Kidney (tissue), 14 donors: ENCODE measurements around the gene CCT3. TPM values are rescaled to one million over a fixed set of nuclear protein-coding genes. Genes with fewer than 3 reads are reported as not detected.

Experiments
- DNase-seq, 5 donors: peaks; one replicate each; pipeline ENCODE4 v3.0.0-alpha.2; 2013 to 2020
- FAIRE-seq: peaks from 2 replicates; lab custom pipeline; 2012; peaks lifted over from hg19 to GRCh38; lab: Jason Lieb, UNC
- H3K27ac ChIP-seq, 2 donors: one replicate each; pipeline ENCODE4 v1.7.0; 2013; ENCODE audit warnings: low read depth in 2 of 2, low read length in 2 of 2, inconsistent platforms in 1 of 2
- H3K27me3 ChIP-seq: one replicate; pipeline ENCODE4 v1.7.1; 2013; ENCODE audit warnings: low read length, inconsistent platforms; ENCODE audit not compliant: control insufficient read depth, insufficient read depth
- H3K36me3 ChIP-seq, 3 donors: one replicate each; pipeline versions ENCODE4 v1.7.0 to v1.7.1; 2013; ENCODE audit warnings: low read length in 3 of 3, control low read depth in 1 of 3, inconsistent platforms in 1 of 3; ENCODE audit not compliant: insufficient read depth in 3 of 3, control insufficient read depth in 2 of 3
- H3K4me1 ChIP-seq, 3 donors: one replicate each; pipeline versions ENCODE4 v1.7.0 to v1.7.1; 2013; ENCODE audit warnings: low read length in 3 of 3, inconsistent platforms in 1 of 3, low read depth in 1 of 3; ENCODE audit not compliant: control insufficient read depth in 2 of 3, insufficient read depth in 2 of 3
- H3K4me3 ChIP-seq, 3 donors: one replicate each; pipeline versions ENCODE4 v1.7.0 to v1.8.1; 2013; ENCODE audit warnings: low read length in 3 of 3, control low read depth in 1 of 3, inconsistent platforms in 1 of 3
- H3K9ac ChIP-seq, 3 donors: one replicate each; pipeline versions ENCODE4 v1.7.0 to v1.7.1; 2013; ENCODE audit warnings: low read length in 3 of 3, control low read depth in 1 of 3, inconsistent platforms in 1 of 3
- H3K9me3 ChIP-seq, 3 donors: one replicate each; pipeline versions ENCODE4 v1.7.0 to v1.7.1; 2013; ENCODE audit warnings: low read length in 3 of 3, control low read depth in 1 of 3, inconsistent platforms in 1 of 3; ENCODE audit not compliant: control insufficient read depth in 2 of 3, insufficient read depth in 1 of 3
- intact Hi-C: fragments of 100-400 bp; cut with DNase I; formaldehyde crosslinking; loops from one replicate; pipeline ENCODE4 v1.11.1; 2022
- polyA plus RNA-seq: library from polyadenylated mRNA; stranded (reverse); fragments of 350-450 nt; fragmentation: Illumina TruSeq; extraction: RNeasy Lipid Tissue Mini Kit (QIAGEN cat#74804); gene quantifications from one replicate; pipeline ENCODE4 v1.2.3, GENCODE V29; 2014; ENCODE audit warnings: low read depth, low replicate concordance; ENCODE audit not compliant: insufficient read depth
- total RNA-seq: library from RNA; stranded (reverse); fragmentation: NEBNext Ultra II Directional; extraction: Animal tissue kit (Norgen Biotek cat#: 25700); gene quantifications from one replicate; pipeline ENCODE4 v1.2.1, GENCODE V29; 2021
- TF ChIP-seq, protein P1 (sequence below): IDR thresholded peaks from 3 replicates; pipeline ENCODE4 v1.5.1; 2012; ENCODE audit warnings: mild to moderate bottlenecking, moderate library complexity, borderline replicate concordance; ENCODE audit not compliant: insufficient read depth; ENCODE audit errors: extremely low read depth
- donor health status: control.
- donor health status: control.
- donor health status: control.
- donor health status: control.
- donor health status: control.
- donor health status: DM: yes; HTN: yes; CAD: no.
- donor health status: Normal renal cell carcinoma (clear cell type).

The CCT3 gene
- total and polyA plus RNA-seq, 2 donors from 2014 or later = 149 to 181 TPM

DNA sequence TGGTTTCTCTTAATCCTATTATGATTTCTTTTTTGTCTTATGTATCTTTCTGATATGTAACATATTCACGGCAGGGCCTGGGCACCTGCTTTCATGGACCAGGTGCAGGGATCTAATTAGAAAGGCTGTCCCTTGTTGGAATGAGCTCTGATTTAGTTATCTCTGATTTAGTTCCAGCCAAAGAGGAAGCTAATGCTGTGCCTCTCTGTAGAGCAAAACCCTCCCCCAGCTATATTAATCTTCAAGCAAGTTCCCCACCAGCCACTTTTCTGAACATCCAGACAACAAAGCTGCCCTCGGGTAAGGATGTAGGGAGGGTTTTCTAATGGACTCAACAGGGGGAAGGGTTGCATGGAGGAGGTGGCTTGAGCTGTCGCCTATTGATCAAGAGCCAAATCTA lies 6.3 kb upstream of the CCT3 start:
- intact Hi-C loops = no loop called here
- H3K9me3 ChIP-seq = no peaks in the 10 kb centered on the region
- no peaks in the 10 kb centered on the region for H3K4me1 ChIP-seq
- FAIRE-seq (no peak), DNase-seq (no peak)
- TF ChIP-seq, protein P1, sequence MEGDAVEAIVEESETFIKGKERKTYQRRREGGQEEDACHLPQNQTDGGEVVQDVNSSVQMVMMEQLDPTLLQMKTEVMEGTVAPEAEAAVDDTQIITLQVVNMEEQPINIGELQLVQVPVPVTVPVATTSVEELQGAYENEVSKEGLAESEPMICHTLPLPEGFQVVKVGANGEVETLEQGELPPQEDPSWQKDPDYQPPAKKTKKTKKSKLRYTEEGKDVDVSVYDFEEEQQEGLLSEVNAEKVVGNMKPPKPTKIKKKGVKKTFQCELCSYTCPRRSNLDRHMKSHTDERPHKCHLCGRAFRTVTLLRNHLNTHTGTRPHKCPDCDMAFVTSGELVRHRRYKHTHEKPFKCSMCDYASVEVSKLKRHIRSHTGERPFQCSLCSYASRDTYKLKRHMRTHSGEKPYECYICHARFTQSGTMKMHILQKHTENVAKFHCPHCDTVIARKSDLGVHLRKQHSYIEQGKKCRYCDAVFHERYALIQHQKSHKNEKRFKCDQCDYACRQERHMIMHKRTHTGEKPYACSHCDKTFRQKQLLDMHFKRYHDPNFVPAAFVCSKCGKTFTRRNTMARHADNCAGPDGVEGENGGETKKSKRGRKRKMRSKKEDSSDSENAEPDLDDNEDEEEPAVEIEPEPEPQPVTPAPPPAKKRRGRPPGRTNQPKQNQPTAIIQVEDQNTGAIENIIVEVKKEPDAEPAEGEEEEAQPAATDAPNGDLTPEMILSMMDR = no peak
- H3K27me3 ChIP-seq = no peaks in the 10 kb centered on the region
- H3K9ac ChIP-seq = no peak overlapping the region
- H3K36me3 ChIP-seq = no peaks in the 10 kb centered on the region
- H3K27ac ChIP-seq = no peak overlapping the region
- H3K4me3 ChIP-seq = no peak overlapping the region

DNA sequence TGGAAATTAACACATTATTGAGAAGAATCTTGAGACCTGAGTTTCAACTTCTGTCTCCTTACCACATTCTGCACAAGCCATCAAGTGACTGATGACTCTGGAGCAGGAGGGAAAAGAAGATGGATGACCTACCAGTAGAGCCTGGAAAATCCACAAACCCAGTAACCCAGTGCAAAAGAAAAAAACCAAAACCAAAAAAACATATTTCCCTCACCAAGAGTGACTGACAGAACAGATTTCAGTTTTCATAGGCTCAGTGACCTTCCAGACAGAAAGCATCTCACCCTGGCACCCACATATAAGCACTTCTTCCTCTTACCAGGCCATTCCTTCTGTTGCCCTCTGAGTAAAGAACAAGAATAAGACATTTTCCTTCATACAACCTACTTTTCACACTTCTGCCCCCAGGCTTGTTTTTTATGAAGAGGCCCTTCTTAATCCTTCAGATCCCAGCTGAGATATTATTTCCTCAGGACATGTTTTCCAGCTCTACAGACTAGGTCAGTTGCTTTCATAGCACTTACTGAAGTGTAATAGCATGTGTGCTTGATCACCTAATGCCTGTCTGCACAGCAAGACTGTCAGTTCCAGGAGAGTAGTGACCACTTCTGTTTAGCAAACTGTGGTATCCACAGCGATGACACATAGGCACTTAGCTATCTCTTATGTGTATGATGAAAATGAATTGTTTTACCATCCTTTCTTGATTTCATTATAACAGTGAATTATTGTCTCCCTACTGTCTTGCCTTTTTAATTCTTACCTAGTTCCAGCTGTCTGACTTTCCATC lies 4.3 kb upstream of the CCT3 start:
- Histone ChIP-seq H3K27ac (no peak overlapping the region), H3K9ac (no peak overlapping the region), H3K27me3 (no peaks in the 10 kb centered on the region), H3K36me3 (no peaks in the 10 kb centered on the region), H3K4me1 (no peaks in the 10 kb centered on the region), H3K4me3 (no peak overlapping the region), H3K9me3 (no peaks in the 10 kb centered on the region)
- intact Hi-C loops = no loop called here
- TF ChIP-seq, protein P1 = no peak
- no peak for DNase-seq
- FAIRE-seq = no peak

- Histone ChIP-seq H3K9me3 (no peaks in the 10 kb centered on the region), H3K36me3 (peaks cover 0 to 24% (median 6%) of the 10 kb centered on the region in 3 donors), H3K4me1 (peaks cover 0 to 11% (median 6%) of the 10 kb centered on the region in 3 donors), H3K27ac (peak overlapping the region; percentile 82 to 85), H3K4me3 (peak overlapping the region; percentile 84 to 97 (median 92)), H3K9ac (peak overlapping the region; percentile 41 to 90 (median 52)), H3K27me3 (no peaks in the 10 kb centered on the region)
- FAIRE-seq (no peak), DNase-seq (no peak)
- TF ChIP-seq, protein P1 = no peak
- intact Hi-C loops = no loop called here
Measured at GRCh38 chr1:156337888-156338179, 258 bp downstream of the CCT3 start.
